Measurements from ENCODE around the gene LRRTM3. TPM values are rescaled to one million over a fixed set of nuclear protein-coding genes. Genes with fewer than 3 reads are reported as not detected.

LRRTM3 gene
- total and polyA plus RNA-seq, 12 donors = 0.23 to 4.4 (median 1.6) TPM; not detected in 2

DNA sequence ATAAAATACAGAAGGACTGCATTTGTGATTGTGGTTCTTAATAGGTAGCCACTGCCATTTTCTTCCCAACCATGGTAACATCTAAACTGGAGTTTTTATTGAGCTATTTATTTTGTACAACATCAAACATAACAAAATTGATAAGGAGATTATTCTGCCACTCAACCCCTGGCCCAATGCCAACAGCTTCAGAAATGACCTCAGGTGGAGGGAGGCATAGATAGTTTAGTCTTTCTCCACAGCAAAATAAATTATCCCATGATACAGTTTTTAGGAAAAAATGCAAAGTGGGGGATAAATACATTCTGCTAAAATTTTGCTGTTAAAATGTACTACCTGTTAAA lies 57.6 kb downstream of the LRRTM3 start:
- H3K27ac ChIP-seq = no peak overlapping the region
- intact Hi-C loops (cut with DNase I) = no loop called here
- TF ChIP-seq, protein P1, sequence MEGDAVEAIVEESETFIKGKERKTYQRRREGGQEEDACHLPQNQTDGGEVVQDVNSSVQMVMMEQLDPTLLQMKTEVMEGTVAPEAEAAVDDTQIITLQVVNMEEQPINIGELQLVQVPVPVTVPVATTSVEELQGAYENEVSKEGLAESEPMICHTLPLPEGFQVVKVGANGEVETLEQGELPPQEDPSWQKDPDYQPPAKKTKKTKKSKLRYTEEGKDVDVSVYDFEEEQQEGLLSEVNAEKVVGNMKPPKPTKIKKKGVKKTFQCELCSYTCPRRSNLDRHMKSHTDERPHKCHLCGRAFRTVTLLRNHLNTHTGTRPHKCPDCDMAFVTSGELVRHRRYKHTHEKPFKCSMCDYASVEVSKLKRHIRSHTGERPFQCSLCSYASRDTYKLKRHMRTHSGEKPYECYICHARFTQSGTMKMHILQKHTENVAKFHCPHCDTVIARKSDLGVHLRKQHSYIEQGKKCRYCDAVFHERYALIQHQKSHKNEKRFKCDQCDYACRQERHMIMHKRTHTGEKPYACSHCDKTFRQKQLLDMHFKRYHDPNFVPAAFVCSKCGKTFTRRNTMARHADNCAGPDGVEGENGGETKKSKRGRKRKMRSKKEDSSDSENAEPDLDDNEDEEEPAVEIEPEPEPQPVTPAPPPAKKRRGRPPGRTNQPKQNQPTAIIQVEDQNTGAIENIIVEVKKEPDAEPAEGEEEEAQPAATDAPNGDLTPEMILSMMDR (IDR thresholded peaks at IDR 0.05) = no peak
- TF ChIP-seq POLR2A (IDR thresholded peaks at IDR 0.05) = no peak

DNA sequence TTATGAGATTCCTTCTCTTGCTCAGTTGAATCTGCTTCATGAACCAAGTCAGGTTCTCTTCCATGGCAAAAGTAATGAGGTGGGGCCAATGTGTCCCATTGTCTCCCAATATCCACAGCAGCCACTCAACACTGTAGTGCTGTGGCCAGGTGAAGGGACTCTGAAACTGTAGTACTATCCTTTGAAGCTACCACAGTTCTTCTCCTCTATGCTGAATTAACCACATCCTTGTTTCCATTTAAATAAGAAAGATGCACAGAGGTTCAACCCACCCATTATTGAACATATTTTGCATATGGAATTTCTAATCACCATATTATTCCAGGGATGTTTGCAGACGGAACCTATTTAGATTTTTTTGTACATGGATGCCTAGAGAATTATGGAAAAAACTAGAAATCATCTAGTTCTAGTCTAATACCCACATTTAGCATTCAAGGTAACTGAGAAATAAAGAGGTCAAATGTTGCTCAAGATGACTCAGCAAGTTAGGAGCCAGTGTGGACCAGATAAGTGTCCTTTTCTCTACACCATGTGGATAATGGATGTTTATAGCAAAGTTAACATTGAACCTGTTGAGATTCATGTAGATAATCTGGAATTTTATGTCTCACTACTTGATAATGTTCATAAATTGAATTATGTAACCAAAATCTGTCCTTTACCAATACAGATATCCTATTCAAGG lies 64.5 kb downstream of the LRRTM3 start:
- H3K9me3 ChIP-seq (replicated peaks in 1 of 3) = no peaks in the 10 kb centered on the region
- TF ChIP-seq POLR2A (IDR thresholded peaks at IDR 0.05) = no peak
- TF ChIP-seq, protein P1 (IDR thresholded peaks at IDR 0.05) = no peak
- WGBS, 4 donors = 69 to 80% (median 77%) methylated on average over 1 of the region's 1 CpG
- no peaks in the 10 kb centered on the region for H3K27me3 ChIP-seq
- H3K4me3 ChIP-seq = no peak overlapping the region
- no peaks in the 10 kb centered on the region for H3K36me3 ChIP-seq (replicated peaks in 1 of 2)
- H3K4me1 ChIP-seq (replicated peaks in 1 of 2) = no peaks in the 10 kb centered on the region
- DNase-seq = no peak
- no peak overlapping the region for H3K27ac ChIP-seq
- intact Hi-C loops (cut with DNase I) = no loop called here

More for the DNA sequence above, 57.6 kb downstream of the LRRTM3 start:
- H3K27me3 ChIP-seq = no peaks in the 10 kb centered on the region
- peak; percentile 27 to 74 (median 46) for DNase-seq
- no peaks in the 10 kb centered on the region for H3K4me1 ChIP-seq (replicated peaks in 1 of 2)
- no peaks in the 10 kb centered on the region for H3K36me3 ChIP-seq (replicated peaks in 1 of 2)
- no peak overlapping the region for H3K4me3 ChIP-seq
- H3K9me3 ChIP-seq (replicated peaks in 1 of 3) = no peaks in the 10 kb centered on the region

DNA sequence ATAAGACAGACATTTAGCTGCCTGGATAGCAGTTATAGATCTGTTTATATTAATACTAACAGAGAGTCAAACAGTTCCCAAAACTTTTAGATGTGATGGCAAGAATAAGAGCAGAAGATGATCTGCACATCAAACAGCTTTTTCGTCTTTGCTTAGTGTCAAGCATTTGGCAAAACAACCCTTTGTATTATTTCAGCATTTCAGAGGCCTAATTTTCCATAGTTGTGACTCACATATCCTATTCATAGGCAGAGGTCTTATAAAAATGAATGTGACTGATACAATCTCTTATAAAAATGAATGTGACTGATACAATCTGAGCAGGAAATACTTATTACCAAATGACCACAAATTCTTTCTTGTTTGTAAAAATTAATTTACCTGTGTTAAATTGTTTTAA lies 71.2 kb downstream of the LRRTM3 start:
- peaks cover 0 to 3% (median 0%) of the 10 kb centered on the region in 3 donors for H3K9me3 ChIP-seq (replicated peaks in 1 of 3)
- no peak overlapping the region for H3K27ac ChIP-seq
- DNase-seq = no peak
- intact Hi-C loops (cut with DNase I) = no loop called here
- TF ChIP-seq, protein P1 (IDR thresholded peaks at IDR 0.05) = no peak
- no peak for TF ChIP-seq POLR2A (IDR thresholded peaks at IDR 0.05)
- no peaks in the 10 kb centered on the region for H3K36me3 ChIP-seq (replicated peaks in 1 of 2)
- peaks cover 3 to 6% of the 10 kb centered on the region in 2 donors for H3K4me1 ChIP-seq (replicated peaks in 1 of 2)
- no peak overlapping the region for H3K4me3 ChIP-seq
- WGBS, 4 donors = 26 to 50% (median 30%) methylated on average over 1 of the region's 1 CpG
- H3K27me3 ChIP-seq = no peaks in the 10 kb centered on the region

DNA sequence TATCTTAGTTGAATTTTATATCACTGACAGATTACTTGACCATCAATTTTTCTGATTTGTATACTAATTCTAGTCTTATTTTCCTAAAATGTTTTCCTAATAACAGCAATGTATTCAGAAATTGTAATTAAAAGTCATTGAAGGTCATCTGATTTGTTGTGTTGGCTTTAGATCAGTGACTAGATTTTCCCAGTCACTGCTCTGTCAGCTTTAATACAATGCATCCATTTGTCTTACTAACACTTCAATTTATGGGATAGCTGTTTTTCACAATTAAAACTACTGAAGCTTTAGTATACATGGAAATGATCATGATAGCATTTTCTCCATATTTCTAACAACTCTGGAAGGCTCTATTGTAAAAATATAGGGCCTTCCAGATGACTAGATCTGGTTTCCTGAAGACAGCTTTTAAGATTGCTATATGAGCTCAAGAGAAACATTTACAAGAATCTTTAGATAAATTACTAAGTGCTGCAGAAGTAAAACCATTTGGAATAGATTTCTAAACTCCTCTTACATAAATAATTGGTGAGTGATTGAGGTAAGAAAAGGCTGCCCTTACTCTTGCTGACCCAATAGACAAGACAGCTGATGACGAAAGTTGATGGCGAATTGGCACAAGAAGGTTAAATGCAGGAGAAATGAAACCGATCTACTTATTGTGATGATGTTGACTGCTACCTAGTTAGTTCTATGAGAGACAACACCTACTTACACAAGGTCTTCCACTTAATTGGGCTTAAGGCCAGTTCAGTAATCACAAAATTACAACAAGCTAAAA lies 74.1 kb downstream of the LRRTM3 start:
- intact Hi-C loops (cut with DNase I) = no loop called here
- DNase-seq = no peak
- H3K36me3 ChIP-seq (replicated peaks in 1 of 2) = no peaks in the 10 kb centered on the region
- peaks cover 0 to 3% (median 0%) of the 10 kb centered on the region in 3 donors for H3K9me3 ChIP-seq (replicated peaks in 1 of 3)
- no peak overlapping the region for H3K27ac ChIP-seq
- 85 to 91% (median 88%) methylated on average over 3 of the region's 3 CpGs for WGBS, 4 donors
- no peak overlapping the region for H3K4me3 ChIP-seq
- no peaks in the 10 kb centered on the region for H3K27me3 ChIP-seq
- TF ChIP-seq POLR2A (IDR thresholded peaks at IDR 0.05) = no peak
- peaks cover 3 to 6% of the 10 kb centered on the region in 2 donors for H3K4me1 ChIP-seq (replicated peaks in 1 of 2)

Data from adrenal gland (tissue), 12 donors.